K562 (cell line): Measurements from ENCODE around the gene CBX1. TPM values are rescaled to one million over a fixed set of nuclear protein-coding genes. Genes with fewer than 3 reads are reported as not detected.

Experiments used
- ESRRB ChIP-seq: fragments of 250-450 bp; sonication (Bioruptor Pico); IDR thresholded peaks from 2 replicates; pipeline ENCODE4 v1.5.0; 2020; ENCODE audit warnings: mild to moderate bottlenecking, moderate library complexity, borderline replicate concordance
- ETS2 ChIP-seq: IDR thresholded peaks from 2 replicates; pipeline ENCODE4 v1.6.1; 2016; ENCODE audit warnings: borderline replicate concordance, missing genetic modification characterization, mild to moderate bottlenecking, moderate library complexity, missing compliant biosample characterization; ENCODE audit not compliant: poor library complexity, severe bottlenecking
- HDAC1 ChIP-seq, 2 experiments: fragments of 450-650 bp; IDR thresholded peaks; 2 replicates each; pipeline ENCODE4 v1.6.1; 2016 to 2017; ENCODE audit warnings: inconsistent platforms in 1 of 2, mild to moderate bottlenecking in 1 of 2, moderate library complexity in 1 of 2
- HNRNPUL1 ChIP-seq: fragments of 200-400 bp; formaldehyde crosslinking; IDR thresholded peaks from 2 replicates; pipeline ENCODE4 v1.6.1; 2017; ENCODE audit warnings: low read length
- KAT7 ChIP-seq: sonication (generic); formaldehyde crosslinking; IDR thresholded peaks from 2 replicates; pipeline ENCODE4 v1.8.0; 2022; ENCODE audit warnings: missing genetic modification reagents, mild to moderate bottlenecking, borderline replicate concordance
- KLF13 ChIP-seq: fragments of 450-650 bp; IDR thresholded peaks from 2 replicates; pipeline ENCODE4 v1.6.1; 2016; ENCODE audit warnings: missing genetic modification characterization, low read depth, mild to moderate bottlenecking, missing compliant biosample characterization, moderate library complexity, borderline replicate concordance
- NR2F6 ChIP-seq: fragments of 450-650 bp; formaldehyde crosslinking; IDR thresholded peaks from 2 replicates; pipeline ENCODE4 v1.4.0; 2020; ENCODE audit warnings: mild to moderate bottlenecking
- RNF219 ChIP-seq: fragments of 250-450 bp; sonication (Bioruptor Pico); IDR thresholded peaks from 2 replicates; pipeline ENCODE4 v1.5.0; 2022; ENCODE audit warnings: mild to moderate bottlenecking
- TOE1 ChIP-seq, 2 experiments: fragments of 450-650 bp in 1 of 2; sonication (generic) in 1 of 2; formaldehyde crosslinking in 1 of 2; IDR thresholded peaks; 2 replicates each; pipeline versions ENCODE4 v1.7.1 to v1.8.0; 2016 to 2022; ENCODE audit warnings: borderline replicate concordance in 2 of 2, mild to moderate bottlenecking in 2 of 2, antibody characterized with exemption in 1 of 2, inconsistent platforms in 1 of 2, low read depth in 1 of 2, missing genetic modification reagents in 1 of 2, moderate library complexity in 1 of 2
- U2AF1 ChIP-seq: fragments of 200-400 bp; formaldehyde crosslinking; optimal IDR thresholded peaks from 2 replicates; pipeline ENCODE3; 2017; ENCODE audit warnings: mild to moderate bottlenecking, low read depth, low read length, moderate library complexity
- YY1 ChIP-seq, 3 experiments: IDR thresholded peaks; 2 replicates each; pipeline ENCODE4 v1.6.1; 2011; ENCODE audit warnings: low read length in 2 of 3, mild to moderate bottlenecking in 2 of 3, moderate library complexity in 2 of 3, borderline replicate concordance in 1 of 3, control low read depth in 1 of 3, low read depth in 1 of 3; ENCODE audit not compliant: insufficient read depth in 3 of 3, insufficient replicate concordance in 2 of 3, control insufficient read depth in 1 of 3, insufficient read length in 1 of 3; ENCODE audit errors: extremely low read depth in 1 of 3
- ZNF274 ChIP-seq: IDR thresholded peaks from 2 replicates; pipeline ENCODE4 v1.6.1; 2011; ENCODE audit warnings: low read depth, mild to moderate bottlenecking, low read length, moderate library complexity, borderline replicate concordance
- ZNF280A ChIP-seq: fragments of 450-650 bp; IDR thresholded peaks from 2 replicates; pipeline ENCODE4 v1.6.1; 2018; ENCODE audit warnings: mild to moderate bottlenecking, low read depth; ENCODE audit not compliant: partially characterized antibody
- polyA plus RNA-seq, 8 experiments: library from polyadenylated mRNA; depleted of rRNA in 4 of 8; stranded (reverse) in 5 of 8; unstranded in 3 of 8; fragments of >200 nt; fragmentation: Nextera tagmentation in 2 of 8; fragmentation: Illumina TruSeq in 1 of 8; extraction: Ambion mirVana in 2 of 8; extraction: Trizol in 1 of 8; gene quantifications; 2 replicates each; pipeline versions ENCODE4 v1.2.1 to v1.2.3, GENCODE V29; 2011 to 2014; ENCODE audit warnings: inconsistent platforms in 1 of 8, missing spikeins in 1 of 8
- total RNA-seq, 7 experiments: library from RNA; depleted of rRNA in 6 of 7; stranded (reverse); fragments of >200 nt in 6 of 7; fragmentation: Illumina TruSeq in 2 of 7; extraction: Trizol in 2 of 7; gene quantifications; 2 replicates each; pipeline versions ENCODE4 v1.2.1 to v1.2.3, GENCODE V29; 2011 to 2021; ENCODE audit warnings: low replicate concordance in 1 of 7
- TF ChIP-seq, protein P1 (sequence below), 2 experiments: fragments of 450-650 bp; IDR thresholded peaks; 2 replicates each; pipeline ENCODE4 v1.6.1; 2016; ENCODE audit warnings: mild to moderate bottlenecking in 2 of 2, borderline replicate concordance in 1 of 2, low read depth in 1 of 2, moderate library complexity in 1 of 2

CBX1 gene
- total and polyA plus RNA-seq, 9 of the 15 experiments (the other 6 are each of a cell fraction or from before 2014, with no cell fraction given): 10.6 to 95.7 (median 52.7) TPM

DNA sequence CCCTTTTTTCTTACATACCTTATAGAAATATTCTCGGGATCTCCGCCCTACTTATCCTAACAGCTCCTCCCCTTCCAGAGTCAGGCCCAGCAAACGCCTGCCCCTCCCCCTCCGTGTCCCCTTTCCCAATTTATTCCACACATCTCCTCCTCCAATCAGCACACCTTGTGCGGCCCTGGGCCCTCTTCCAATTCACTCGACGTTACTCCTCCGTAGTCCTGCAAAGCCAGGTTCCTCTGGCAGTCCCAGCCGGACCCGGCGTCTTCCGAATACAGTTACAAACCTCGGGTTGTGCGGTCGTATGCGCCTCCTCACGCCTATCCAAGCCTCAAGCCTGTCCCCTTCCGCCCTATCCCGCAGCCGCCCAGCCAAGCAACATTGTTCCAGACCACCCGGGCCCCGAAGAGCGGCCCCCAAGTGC, 677 bp downstream of the CBX1 start (continued):
- TF ChIP-seq RNF219 (CRISPR knock-in tag) (no peak), KAT7 (CRISPR knock-in tag) (no peak; the same call in 1 of the 2 replicates), KLF13 (tag) (no peak), TOE1 (IDR thresholded peaks at IDR 0.05; ENCODE audit: borderline replicate concordance) (no peak), TOE1 (CRISPR knock-in tag; IDR thresholded peaks at IDR 0.05; ENCODE audit: borderline replicate concordance, low read depth) (no peak), NR2F6 (CRISPR knock-in tag) (no peak), U2AF1 (no peak), ZNF274 (no peak), HDAC1 (IDR thresholded peaks at IDR 0.05) (peak in 1 of 2 experiments; percentile 16; a peak in 1 of 4 replicates), HNRNPUL1 (no peak), ETS2 (no peak), ESRRB (no peak), YY1 (IDR thresholded peaks at IDR 0.05; ENCODE audit: borderline replicate concordance in 1 of 3, control insufficient read depth in 1 of 3, extremely low read depth in 1 of 3, insufficient read depth in 3 of 3, insufficient read length in 1 of 3, insufficient replicate concordance in 2 of 3, low read depth in 1 of 3, low read length in 2 of 3) (no peak), ZNF280A (no peak)
- TF ChIP-seq, protein P1, sequence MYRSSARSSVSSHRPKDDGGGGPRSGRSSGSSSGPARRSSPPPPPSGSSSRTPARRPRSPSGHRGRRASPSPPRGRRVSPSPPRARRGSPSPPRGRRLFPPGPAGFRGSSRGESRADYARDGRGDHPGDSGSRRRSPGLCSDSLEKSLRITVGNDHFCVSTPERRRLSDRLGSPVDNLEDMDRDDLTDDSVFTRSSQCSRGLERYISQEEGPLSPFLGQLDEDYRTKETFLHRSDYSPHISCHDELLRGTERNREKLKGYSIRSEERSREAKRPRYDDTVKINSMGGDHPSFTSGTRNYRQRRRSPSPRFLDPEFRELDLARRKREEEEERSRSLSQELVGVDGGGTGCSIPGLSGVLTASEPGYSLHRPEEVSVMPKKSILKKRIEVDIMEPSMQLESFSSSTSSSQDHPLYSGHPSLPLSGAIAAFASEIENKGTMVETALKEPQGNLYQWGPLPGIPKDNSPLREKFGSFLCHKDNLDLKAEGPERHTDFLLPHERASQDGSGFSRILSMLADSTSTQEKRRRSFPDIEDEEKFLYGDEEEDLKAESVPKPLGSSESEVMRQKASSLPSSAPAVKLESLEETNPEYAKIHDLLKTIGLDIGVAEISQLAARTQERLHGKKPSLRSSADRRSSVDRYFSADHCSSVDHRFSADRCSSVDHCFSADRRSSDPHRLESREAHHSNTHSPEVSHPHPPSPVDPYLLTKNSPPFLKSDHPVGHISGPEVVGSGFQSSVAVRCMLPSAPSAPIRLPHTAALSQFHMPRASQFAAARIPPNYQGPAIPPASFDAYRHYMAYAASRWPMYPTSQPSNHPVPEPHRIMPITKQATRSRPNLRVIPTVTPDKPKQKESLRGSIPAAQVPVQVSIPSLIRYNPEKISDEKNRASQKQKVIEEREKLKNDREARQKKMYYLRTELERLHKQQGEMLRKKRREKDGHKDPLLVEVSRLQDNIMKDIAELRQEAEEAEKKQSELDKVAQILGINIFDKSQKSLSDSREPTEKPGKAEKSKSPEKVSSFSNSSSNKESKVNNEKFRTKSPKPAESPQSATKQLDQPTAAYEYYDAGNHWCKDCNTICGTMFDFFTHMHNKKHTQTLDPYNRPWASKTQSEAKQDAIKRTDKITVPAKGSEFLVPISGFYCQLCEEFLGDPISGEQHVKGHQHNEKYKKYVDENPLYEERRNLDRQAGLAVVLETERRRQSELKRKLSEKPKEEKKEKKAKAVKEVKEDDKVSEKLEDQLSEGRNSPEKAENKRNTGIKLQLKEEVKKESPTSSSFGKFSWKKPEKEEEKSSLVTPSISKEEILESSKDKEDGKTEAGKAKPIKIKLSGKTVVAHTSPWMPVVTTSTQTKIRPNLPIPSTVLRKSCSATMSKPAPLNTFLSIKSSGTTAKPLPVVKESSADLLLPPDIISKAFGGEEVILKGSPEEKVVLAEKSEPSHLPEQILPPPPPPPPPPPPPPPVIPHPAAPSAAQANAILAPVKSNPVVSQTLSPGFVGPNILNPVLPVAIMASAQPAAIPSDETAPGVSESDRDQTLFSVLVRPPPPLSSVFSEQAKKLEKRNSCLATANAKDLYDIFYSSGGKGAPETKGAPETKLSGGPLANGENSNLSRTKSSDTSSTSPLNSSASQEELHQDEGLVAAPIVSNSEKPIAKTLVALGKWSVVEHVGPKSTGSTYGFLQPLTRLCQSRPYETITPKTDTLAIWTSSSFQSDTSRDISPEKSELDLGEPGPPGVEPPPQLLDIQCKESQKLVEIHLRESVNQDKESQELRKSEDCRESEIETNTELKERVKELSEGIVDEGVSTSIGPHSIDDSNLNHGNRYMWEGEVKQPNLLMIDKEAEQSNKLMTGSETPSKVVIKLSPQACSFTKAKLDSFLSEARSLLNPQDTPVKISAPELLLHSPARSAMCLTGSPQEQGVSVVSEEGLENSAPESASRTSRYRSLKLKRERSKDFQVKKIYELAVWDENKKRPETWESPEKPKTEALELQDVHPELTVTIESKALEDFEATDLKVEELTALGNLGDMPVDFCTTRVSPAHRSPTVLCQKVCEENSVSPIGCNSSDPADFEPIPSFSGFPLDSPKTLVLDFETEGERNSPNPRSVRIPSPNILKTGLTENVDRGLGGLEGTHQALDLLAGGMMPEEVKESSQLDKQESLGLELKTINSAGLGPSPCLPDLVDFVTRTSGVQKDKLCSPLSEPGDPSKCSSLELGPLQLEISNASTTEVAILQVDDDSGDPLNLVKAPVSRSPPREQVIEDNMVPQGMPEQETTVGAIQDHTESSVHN (IDR thresholded peaks at IDR 0.05; ENCODE audit: borderline replicate concordance in 1 of 2, low read depth in 1 of 2): no peak
